ENCODE results near the gene IGSF6.
"Not testable (repeated sequence)": the region's sequence is repeated elsewhere in the genome, so short reads cannot be mapped to it uniquely, and the experiment has no call there.

IGSF6 gene

DNA sequence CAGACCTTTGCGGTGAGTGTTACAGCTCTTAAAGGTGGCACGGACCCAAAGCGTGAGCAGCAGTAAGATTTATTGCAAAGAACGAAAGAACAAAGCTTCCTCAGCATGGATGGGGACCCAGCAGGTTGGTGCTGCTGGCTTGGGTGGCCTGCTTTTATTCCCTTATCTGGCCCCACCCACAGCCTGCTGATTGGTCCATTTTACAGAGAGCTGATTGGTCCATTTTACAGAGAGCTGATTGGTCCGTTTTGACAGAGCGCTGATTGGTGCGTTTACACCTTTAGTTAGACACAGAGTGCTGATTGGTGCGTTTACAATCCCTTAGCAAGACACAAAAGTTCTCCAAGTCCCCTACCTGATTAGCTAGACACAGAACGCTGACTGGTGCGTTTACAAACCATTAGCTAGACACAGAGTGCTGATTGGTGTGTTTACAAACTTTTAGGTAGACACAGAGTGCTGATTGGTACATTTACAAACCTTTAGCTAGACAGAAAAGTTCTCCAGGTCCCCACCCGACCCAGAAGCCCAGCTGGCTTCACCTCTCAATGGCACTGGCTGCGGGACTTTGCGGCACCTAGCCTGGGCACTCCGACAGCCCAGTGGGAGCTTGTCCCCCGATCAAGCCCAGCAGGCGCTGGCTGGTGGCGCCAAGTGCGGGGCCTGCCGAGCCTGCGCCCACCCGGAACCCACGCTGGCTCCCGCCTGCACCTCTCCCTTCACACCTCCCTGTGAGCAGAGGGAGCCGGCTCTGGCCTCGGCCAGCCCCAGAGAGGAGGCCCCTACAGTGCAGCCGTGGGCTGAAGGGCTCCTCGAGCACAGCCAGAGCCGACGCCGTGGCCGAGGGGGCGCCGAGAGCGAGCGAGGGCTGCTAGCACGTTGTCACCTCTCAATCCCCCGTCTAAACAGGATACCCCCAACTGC lies 22.5 kb downstream of the IGSF6 start:
- DNase-seq (ENCODE audit: low read depth in 1 of 2, low spot score in 1 of 2): not testable (repeated sequence)

DNA sequence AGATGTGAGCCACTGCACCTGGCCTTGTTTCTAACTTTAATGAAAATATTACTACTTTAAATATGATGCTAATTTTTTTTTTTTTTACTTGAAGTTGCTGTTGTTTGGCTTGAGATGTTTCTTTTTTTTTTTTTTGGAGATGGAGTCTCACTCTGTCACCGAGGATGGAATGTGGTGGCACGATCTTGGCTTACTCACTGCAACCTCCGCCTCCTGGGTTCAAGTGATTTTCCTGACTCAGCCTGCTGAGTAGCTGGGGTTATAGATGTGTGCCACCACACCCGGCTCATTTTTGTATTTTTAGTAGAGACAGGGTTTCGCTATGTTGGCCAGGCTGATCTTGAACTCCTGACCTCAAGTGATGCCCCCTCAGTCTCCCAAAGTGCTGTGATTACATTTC lies 23.6 kb downstream of the IGSF6 start:
- DNase-seq (ENCODE audit: low read depth in 1 of 2, low spot score in 1 of 2): no peak

DNA sequence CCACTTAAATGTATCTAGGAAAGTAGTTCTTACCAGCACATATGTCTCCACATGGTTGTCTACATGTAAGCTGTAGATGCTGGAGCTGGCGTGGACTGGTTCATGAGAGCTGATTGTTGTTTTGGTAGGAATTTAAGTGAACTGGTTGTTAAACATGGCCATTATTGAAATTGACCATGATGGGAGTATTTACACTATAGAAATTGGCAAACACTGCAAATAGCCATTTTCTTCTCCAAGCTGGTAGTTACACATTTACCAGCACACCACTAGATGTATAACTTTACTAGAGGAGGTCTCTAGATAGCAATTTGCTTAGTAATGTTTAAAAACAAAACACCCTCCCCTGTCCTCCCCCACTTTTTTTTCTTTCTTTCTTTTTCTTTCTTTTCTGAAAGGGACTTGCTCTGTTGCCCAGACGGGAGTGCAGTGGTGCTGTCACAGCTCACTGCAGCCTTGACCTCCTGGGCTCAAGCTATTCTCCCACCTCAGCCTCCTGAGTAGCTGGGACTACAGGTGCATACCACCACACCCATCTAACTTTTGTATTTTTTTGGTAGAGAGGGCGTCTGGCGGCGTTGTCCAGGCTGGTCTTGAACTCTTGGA lies 24.2 kb downstream of the IGSF6 start:
- DNase-seq (ENCODE audit: low read depth in 1 of 2, low spot score in 1 of 2): no peak

DNA sequence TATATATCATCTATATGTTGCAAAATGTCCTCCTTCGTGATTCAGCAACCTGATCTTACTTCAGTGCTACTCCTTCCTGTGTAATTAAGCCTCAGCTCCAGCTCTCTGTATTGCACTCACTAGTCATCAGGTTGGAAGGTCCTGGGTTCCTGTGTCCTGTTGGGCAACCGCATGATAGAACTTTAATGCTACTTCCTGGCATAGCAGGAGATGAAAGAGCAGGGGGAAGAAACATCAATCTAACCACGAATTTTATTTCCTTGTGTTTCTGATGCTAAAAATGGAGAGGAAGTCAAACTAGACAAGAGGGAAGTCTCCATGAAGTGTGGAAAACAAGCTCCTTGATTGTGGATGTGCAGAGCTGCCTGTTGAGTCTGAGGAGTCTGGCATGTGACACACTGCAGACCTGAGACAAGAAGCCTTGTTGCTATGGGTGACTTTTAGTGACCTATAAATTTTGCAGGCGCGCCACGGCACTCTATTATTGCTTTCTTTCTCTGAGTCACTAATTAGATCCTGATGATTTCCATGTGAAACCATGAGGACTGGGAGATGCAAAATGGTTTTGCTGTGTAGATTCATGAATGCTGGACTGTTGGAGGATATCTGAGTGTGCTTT lies 25.6 kb downstream of the IGSF6 start:
- DNase-seq (ENCODE audit: low read depth in 1 of 2, low spot score in 1 of 2): no peak

DNA sequence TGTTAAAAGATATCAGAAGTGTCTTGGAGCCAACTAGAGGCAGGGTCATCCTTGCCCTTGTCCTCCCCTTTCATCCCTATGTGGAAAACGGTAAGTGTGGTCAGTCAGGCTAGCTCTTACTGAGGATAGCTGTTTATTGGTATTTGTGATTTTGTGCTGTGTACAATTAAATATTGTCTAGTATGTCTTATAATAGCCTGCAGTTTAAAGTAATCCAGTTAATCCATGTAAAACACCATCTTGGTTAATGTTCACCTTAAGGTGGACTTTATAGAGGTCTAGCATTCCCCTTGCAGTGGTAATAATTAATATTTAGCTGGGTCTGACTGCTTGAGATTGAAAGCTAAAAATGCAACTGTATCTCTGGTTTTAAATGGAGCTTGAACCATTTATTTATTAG lies 27.4 kb downstream of the IGSF6 start:
- DNase-seq (ENCODE audit: low read depth in 1 of 2, low spot score in 1 of 2): no peak

DNA sequence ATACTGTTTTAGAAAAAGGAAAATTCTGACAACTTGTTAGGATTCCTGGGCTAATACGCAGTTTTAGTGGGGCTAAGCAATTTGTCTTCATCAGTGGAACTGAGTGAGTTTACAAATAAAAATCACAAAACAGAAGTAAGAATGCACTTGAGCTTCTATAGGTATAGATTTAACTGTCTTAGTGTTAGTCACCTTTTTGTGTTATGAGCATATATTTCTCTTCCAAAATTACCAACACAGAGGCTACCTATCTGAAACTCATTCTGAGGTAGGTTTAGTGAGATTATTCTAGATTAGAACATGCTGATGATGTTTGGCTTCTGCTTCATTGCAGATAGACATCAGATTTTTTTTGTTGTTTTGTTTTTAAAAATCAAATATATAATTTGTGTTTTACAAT lies 29.9 kb downstream of the IGSF6 start:
- no peak for DNase-seq (ENCODE audit: low read depth in 1 of 2, low spot score in 1 of 2)

DNA sequence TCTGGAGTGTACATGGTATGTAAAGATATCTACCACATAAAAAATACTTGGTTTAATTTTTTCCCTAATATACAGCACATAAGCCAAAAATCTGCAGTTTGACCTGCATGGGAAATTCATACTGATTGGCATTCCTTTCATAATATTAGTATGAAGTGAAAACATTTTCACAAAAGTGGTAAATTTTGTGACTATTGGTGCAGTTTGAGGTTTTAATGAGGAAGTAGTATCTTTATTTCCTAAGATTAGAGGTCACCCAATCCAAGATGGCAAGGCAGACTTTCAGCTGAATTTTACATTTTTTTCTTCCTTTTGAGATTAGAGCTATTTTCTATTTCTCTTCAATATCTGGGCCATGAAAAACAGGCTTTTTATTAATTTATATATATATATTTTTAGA lies 31.8 kb downstream of the IGSF6 start:
- DNase-seq (ENCODE audit: low read depth in 1 of 2, low spot score in 1 of 2): no peak

DNA sequence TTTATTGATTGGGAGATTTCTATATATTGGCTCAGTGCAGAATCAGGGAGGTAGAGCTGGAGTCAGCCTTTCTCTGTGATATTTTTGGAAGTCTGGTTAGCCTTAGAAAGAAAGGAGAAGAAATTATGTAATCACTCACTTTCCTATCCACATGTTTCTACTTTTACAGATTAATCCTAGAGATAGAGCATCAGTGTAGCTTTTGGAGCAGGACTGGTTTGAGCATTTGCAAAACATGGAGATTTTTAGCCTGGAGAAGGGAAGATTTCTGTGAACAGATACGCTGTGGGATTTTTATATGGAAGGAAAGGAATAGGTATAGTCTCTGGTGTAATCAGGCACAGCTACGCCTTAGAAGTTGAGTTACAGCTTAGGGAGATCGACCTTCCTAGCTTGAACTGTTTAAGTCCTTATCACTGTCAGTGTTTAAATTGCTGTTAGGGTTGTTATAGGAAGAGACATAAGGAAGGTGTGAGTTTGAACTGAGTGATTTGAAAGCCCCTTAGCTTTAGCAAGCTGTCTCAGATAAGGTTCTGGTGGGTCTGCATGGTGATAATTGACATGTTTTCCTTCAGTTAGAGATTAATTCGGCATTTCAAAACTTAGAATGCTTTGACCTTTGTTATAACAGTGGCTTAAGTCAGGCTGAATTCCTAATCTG lies 32.5 kb downstream of the IGSF6 start:
- no peak for DNase-seq (ENCODE audit: low read depth in 1 of 2, low spot score in 1 of 2)

DNA sequence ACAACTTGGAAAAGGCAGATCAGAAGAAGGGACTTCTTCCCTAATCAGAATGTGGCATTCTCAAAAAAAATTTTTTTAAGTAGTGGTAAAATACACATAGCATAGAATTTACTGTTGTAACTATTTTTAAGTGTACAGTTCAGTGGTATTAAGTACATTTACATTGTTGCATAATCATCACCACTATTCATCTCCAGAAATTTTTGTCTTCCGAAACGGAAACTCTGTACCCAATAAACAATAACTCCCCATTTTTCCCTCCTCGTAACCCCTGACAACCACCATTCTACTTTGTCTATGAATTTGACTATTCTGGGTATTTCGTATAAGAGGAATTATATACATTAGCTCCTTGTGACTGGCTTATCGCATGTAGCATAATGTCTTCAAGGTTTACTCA lies 34.1 kb downstream of the IGSF6 start:
- DNase-seq (ENCODE audit: low read depth in 1 of 2, low spot score in 1 of 2): no peak

DNA sequence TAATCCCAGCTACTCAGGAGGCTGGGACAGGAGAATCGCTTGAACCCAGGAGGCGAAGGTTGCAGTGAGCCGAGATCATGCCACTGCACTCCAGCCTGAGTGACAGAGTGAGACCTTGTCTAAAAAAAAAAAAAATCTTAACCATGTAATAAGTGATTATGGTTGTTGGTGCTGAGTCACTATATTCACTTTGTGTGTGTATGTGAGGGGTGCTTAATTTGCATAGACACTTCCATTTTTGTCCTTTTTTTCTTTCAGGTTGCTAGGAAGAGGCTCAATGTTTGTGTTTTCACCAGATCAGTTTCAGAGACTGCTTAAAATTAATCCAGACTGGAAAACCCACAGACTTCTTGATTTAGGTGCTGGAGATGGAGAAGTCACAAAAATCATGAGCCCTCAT lies 34.8 kb downstream of the IGSF6 start:
- DNase-seq (ENCODE audit: low read depth in 1 of 2, low spot score in 1 of 2): no peak

DNA sequence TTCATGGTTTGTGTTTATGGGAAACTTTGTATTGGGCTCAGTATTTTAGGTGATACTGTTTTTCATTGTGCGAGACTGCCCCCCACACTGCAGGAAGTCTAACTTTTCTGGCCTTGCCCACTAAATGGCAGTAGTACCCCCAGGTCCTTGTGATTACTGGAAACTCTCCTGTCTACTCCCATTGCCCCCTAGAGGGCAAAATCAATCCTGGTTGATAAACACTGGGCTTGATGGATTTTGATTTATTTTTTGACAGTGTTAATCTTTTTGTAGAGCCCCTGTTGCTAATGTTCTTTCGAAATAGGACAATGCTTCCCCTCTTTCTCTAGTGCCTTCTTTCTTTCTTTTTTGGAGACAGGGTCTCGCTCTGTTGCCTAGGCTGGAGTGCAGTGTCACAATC lies 37.5 kb downstream of the IGSF6 start:
- no peak for DNase-seq (ENCODE audit: low read depth in 1 of 2, low spot score in 1 of 2)

DNA sequence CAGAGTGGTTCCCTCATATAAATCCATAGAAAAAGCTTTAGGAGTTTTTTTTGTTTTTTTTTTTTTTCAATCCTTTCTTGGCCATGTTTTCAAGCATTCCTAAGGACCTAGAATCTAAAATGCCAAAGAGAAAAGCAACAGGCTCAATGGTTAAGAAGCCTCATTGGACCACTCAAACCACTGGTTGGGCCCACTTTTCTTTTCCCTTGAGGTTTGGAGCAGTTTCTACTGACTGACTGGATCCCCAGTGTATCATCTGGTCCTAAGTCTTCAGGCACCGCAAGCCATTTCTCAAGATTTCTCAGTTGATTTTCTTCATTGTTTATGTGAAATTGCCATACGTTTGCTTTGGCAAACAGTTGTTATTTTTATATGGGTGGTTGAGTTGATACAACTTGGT lies 38.6 kb downstream of the IGSF6 start:
- no peak for DNase-seq (ENCODE audit: low read depth in 1 of 2, low spot score in 1 of 2)

DNA sequence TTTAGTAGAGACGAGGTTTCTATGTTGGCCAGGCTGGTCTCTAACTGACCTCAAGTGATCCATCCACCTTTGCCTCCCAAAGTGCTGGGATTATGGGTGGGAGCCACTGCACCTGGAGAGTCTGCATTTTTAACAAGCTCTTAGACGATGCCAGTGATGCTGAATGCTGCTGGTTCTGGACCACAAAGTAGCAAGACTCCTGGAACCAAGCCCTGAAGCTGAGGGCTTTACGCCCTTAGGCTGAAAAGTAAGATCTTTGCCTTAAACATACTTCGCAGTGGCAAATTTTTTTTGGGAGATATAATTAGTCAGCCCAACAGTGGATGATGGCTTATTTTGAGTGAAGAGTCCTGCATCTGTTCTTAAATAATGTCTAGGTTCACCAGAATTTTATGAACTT lies 39.0 kb downstream of the IGSF6 start:
- DNase-seq (ENCODE audit: low read depth in 1 of 2, low spot score in 1 of 2): no peak

DNA sequence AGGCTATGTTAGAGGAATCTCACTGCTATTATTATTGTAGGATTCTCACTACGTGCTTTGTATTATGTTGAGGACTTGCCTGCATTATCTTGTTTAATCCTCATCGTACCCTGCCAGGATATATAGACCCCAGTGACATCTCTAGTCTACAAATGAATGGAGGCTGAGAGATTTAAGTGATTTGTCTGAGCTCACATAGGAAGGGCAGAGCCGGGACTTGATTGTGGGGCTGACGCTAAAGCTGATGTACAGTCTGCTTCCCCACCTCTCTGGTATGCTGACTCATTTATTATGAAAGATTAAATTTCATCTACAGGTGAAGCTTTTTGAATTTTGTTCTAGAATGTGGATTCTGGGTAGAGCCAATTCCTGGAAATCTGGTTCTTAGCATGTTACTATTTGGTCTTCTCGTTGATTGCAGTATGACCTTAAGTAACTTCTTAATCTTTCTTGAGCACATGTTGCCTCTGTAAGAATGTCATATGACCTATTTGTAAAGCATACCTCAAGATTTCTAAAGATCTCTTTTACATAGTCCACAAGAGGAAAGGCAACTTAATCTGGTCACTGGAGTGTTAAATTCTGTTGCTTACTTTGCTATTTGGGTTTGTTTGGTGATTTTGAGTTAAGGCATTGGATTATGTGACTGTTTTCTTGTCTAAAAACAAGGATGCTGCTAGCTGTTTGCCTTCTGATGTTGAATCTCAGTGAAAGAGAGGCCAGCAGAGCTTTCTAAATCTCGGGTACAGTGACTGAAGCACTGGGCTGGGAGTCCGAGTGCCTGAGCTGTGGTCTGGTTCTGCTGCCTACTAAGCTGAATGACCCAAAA lies 40.6 kb downstream of the IGSF6 start:
- DNase-seq (ENCODE audit: low read depth in 1 of 2, low spot score in 1 of 2): no peak

DNA sequence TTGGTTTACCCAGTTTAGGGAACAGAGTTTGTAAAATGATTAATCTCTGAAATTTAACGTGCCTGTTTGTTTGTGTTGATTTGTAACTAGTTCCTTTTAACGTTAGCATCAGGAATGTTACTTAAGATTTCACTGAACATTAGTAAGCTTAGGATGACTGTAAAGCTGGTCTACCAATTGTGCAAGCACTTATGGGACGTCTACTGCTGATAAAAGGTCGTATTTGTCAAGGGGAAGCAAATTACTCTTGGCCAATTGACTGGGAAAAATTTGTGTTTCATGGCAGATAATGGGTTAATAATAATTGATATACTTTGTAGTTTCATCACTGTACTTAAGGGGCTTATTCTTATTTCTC lies 41.2 kb downstream of the IGSF6 start:
- DNase-seq (ENCODE audit: low read depth in 1 of 2, low spot score in 1 of 2): no peak

DNA sequence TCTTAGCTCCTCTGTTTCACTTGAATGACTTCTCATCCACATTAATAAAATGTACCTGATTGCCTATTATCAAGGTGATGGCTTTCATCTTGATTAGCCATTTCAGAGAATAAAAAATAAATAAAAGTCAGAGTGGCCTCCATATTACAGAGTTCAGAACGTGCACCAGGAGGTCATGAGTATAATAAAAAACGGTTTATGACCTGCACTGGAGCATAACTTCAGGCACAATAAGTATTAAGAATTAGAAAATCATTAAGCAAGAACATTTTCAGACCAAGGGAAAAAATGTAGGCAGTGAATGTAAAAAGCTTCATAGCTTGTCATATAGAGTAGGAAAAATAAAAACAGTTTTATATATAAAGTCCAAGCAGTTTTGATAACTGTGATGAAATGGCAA lies 41.6 kb downstream of the IGSF6 start:
- DNase-seq (ENCODE audit: low read depth in 1 of 2, low spot score in 1 of 2): no peak

DNA sequence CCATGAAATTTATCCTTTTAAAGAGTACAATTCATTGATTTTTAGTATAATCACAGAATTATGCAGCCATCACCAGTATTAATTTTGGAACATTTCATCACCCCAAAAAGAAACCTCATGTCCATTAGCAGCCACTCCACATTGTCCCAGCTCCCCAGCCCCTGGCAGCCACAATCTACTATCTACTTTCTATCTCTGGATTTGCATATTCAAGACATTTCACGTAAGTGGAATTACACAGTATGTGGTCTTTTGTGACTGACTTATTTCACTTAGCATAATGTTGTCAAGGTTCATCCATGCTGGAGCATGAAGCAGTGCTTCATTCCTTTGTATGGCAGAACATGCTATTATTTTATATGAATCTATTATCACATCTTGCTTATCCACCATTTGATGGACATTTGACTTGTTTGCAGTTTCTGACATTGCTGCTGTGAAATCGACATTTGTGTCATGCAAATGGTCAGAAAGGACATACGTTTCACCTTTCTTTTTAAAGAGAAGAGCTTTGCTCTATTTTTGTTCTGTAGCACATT lies 42.3 kb downstream of the IGSF6 start:
- no peak for DNase-seq (ENCODE audit: low read depth in 1 of 2, low spot score in 1 of 2)

DNA sequence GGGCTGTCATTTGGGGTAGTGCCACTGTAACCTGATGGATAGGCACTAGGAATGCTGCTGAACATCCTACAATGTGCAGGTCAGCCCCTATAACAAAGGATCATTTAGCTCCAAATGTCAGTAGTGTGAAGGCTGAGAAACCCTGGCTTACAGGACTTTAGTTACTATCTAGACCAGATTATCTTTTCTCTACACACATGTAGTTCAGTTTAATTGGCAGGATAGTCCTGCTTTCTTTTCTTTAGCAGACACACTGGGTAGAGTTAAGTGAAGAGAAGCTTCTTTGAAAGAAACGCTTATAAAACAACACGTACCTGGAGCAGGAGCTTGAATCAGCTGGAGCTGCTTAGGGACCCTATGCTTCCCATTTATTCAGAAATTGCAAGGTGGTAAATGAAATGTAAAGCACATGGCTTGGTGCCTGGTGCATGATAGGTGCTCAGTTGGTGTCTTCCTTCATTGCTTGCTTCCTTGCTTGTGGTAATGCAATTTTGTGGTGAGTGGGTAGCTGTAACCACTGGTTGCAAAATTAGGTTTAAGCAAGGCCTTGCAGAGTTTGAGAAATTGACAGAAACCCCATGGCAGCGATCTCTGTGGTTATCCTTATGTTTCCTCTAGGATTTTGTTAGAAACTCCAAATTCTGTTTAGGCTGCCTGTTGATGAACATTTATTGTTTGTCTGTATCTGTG lies 43.6 kb downstream of the IGSF6 start:
- no peak for DNase-seq (ENCODE audit: low read depth in 1 of 2, low spot score in 1 of 2)

DNA sequence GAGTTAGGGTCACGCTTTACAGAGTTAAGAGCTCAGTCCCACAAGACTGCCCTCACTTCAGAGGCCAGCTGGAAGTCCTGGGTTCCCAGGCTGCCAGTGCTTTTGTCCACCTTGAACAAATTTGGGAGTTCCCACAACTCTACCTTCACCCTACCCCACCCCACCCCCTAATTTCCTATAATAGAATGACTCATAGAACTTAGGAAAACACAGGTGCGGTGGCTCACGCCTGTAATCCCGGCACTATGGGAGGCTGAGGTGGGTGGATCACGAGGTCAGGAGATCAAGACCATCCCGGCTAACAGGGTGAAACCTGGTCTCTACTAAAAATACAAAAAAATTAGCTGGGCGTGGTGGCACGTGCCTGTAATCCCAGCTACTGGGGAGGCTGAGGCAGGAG lies 46.6 kb downstream of the IGSF6 start:
- DNase-seq (ENCODE audit: low read depth in 1 of 2, low spot score in 1 of 2): not testable (repeated sequence)

DNA sequence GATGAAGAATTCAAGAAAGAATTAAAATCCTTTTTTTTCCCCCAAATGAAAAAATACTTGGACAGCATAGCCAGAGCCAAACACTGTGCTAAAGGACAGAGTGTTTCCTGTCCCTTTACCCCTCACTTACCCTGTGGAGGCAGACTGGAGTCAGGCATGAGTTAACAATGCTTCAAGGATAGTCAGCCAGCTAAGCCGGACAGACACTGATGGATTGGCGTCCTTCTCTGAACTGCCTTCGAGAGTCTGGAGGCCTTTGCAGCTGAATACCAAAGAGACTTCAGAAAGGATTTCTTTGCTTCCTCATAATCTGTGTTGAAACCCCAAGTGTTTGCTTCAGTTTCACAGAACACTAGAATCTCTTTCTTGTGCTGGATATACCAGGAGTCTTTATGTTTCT lies 48.5 kb downstream of the IGSF6 start:
- DNase-seq (ENCODE audit: low read depth in 1 of 2, low spot score in 1 of 2): no peak

Measured in stimulated activated CD4-positive, alpha-beta T cell treated with anti-CD3 and anti-CD28 coated beads, Interleukin-15, amount 100 ng/mL, for 1 hour (primary cell).